NCI-H187 (cell line): ENCODE measurements around the gene ITGA11.

Source experiments
- DNase-seq, 2 experiments: peaks; one replicate each; lab custom pipeline; 2025; lab: John Stamatoyannopoulos, UW

The ITGA11 gene

DNA sequence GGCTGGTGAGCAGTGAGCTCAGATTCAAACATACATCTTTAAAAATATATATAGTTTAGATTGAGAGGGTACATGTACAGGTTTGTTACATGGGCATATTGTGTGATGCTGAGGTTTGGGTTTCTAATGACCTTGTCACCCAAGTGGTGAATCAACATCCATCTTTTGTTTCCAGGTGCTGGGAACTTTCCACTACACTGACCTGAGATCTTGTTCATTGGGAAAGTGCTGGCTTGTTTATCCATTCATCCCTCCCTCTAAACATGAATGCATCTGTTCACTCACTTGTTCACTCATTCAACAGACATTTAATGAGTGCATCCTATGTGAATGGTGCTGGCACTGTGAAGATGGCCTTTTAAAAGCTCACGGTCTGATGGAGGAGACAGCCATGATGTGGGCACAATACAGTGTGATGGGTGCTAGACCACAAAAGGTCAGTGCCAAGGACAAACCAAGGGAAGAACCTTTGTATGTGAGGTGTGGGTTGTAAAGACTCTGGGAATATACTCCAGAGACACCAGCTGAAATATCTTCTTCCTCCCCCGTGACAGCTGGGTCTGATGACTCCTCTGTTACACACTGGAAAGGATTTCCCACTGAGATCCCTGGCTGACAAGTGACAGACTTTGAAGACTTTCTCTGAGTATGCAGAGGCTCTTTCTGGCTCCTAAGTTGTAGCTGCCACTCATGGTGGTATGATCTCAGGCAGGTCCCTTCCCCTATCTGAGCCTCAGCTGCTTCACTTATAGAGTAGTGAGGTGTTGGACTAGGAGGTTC lies 16.2 kb upstream of the ITGA11 start:
- DNase-seq = no peak

DNA sequence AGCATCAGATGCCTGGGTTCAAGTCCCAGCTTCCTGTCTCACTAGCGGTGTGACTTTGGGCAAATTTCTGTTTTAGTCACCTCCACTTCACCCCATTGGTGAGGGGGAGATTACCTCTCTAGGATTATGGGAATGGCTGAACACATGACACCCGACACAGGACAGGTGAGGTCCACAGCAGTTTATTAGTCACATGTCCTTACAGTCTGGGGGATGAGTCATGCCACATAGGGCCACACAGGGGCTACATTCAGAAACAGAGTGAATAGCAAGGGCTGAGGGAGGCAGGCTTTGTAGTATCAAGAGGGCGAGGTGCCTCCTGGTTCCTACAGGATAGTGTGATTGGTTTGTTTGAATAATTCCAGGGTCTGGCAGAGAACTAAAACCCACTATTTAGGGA lies 15.2 kb upstream of the ITGA11 start:
- DNase-seq = no peak

DNA sequence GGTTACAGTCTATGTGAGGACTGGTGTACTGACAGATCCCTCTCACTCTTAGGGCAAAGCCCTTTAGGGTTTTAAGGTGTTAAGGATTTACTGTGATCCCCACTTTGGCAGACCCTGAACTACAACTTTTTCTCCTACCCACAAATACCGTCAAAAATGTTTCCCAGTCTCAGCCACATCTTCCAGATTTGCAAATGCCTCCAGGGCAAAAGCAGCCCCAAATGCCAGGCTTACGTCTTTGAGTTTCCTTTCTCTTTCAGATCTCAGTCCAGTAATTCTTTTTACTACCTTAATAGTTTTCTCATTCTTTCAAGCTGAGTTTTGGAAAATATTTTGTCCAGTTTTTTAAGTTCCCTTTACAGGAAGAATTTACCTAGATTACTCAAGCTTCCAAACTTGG lies 13.4 kb upstream of the ITGA11 start:
- no peak for DNase-seq

DNA sequence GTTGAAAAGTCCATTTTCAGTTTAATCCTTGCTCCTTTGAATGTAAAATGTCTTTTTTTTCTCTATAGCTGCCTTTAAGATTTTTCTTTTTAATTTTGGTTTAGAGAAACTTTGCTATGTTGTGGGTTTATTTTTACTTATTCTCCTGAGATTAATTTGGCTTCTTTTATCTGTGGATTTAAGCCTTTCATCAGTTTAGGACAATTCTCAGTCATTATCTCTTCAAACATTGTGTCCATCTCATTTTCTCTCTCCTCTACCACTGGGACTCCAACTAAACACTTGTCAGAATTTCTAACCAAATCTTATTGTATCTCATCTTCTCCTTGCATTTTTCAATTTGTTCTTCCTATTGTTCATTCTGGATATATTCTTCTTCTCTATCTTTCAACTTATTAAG lies 12.4 kb upstream of the ITGA11 start:
- DNase-seq = no peak

DNA sequence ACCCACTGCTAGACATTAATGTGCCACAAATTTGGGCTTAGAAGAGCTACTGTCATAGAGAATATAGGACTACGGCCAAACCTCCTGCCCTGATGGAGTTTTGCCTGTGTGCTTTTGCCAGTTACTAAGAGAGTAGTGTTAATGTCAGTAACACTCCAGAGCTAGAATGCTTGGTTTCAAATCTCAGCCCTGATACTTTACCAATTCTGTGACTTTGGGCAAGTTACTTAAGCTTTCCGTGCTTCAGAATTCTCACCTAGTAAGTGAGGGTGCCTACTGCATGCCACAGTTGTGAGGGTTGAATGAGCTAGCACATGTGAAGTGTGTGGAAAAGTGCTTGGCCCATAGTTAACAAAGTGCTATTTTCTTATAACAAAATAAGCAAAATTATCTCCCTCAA lies 10.9 kb upstream of the ITGA11 start:
- no peak for DNase-seq

DNA sequence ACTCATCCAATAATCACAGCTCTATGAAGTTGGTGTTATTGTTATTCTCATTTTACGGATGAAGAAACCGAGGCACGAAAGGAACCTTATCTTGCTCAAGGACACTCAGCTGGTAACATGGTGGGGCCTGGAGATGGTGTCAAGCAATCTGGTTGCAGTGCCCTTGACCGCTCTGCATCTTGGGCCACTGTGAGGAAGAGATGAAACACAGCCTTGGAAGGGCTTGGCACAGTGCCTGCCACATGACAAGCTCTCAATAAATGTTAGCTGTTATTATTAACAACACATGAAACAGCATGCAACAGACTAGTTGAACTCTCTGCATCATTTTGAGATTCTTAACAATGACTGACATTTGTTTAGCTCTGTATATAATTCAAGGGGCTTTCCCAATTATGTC lies 10.1 kb upstream of the ITGA11 start:
- DNase-seq = no peak

DNA sequence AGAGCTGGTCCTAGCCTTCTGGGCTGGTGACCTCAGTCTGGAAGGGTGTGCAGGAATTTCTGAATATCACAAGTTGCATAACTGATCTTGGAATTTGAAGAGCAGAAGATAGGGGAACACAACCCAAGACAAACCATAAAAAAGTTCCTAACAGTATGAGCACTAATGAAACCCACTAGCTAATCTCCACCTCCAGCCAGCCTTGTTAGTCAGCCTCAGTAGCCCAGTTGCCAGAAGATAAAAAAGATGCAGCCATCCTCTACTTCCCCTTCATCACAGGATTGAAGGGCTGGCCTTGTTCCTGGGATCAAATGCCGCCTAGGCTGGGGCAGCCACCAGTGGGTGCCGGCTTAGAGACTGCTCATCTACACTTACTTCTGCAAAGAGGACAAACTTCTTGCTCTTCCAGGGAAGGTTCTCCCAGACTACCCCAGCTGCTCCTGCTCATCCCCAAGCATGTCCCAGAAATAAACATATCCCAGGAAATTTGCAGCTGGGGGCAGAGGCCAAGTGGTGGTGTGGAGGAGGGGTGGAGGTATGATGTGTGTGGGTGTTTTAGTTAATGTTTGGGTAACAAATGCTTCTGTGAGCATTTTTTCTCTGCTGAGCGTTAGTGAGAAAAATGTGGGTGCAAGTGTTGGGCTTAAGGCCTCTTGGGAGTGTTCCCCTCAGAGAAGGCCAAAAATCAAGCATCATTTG lies 9.2 kb upstream of the ITGA11 start:
- DNase-seq = no peak

DNA sequence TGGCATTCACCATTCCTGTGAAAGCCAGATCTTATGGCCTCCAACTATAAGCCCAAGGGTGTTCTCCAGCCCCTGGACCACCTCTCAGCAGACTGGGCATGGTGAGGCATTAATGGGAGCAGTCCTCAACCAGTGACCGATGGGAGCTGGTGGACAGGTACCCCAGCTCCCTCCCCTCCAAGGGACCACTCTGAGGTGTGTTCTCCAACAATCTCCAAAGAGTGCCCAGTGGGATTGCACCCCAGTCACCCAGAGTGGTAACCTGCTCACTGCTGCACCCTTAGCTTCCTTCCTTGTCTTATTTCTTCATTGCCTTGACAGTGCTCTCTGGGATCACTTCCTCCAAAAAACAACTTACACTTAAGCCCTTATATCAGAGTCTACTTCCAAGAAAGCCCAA lies 8.2 kb upstream of the ITGA11 start:
- no peak for DNase-seq

DNA sequence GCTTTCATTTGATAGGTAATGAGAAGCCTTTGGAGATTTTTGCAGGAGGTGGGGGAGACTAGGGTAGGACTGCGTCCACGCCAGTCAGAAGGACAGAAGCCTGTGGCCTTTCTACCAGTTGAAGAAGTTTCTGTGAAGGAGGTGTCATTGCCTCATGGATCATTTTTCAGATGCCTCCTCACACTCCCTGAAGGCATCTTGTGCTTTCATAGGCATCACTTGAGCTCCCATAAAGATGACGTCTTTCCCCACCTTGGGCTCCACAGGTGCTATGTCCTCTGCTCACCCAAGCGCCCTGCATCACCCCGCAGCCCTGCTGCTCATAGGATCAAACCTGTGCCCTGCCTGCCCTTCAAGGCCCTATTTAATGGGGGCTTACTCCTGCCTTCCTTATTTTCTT lies 7.5 kb upstream of the ITGA11 start:
- DNase-seq = no peak

DNA sequence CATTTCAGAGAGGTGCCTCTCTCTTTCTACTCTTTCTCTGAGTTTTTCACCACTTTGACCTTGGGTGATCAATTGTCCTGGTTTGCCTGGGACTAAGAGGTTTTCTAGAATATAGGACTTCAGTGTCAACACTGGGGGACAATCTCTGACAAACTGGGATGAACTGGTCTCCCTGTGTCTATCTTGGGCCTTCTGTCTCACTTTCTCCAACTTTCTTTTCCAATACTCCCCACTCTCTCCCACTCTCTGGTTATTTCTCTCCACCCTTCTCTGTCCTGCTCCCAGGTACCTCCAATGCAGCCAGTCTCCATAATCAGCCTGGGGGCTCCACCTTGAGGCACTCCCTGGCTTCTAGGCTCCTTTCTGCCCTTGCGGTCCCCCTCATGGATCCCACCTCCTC lies 4.7 kb upstream of the ITGA11 start:
- no peak for DNase-seq

DNA sequence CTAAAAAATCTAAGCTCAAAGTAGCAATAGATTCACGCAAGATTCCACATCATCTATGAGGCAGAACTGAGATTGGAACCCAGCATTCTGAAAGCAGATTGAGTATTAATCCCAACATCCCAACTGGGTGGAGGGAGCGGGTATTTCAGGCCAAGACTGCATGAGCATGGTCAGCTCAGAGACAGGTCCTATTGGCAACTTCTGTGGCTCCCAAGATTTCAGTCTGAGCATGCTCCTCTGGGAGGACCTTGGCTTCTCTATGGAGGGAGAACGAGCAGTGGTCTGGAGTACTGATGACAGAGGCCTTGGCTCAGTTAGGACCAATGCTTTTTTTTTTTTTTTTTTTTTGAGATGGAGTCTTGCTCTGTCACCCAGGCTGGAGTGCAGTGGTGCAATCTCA lies 4.0 kb upstream of the ITGA11 start:
- no peak for DNase-seq

DNA sequence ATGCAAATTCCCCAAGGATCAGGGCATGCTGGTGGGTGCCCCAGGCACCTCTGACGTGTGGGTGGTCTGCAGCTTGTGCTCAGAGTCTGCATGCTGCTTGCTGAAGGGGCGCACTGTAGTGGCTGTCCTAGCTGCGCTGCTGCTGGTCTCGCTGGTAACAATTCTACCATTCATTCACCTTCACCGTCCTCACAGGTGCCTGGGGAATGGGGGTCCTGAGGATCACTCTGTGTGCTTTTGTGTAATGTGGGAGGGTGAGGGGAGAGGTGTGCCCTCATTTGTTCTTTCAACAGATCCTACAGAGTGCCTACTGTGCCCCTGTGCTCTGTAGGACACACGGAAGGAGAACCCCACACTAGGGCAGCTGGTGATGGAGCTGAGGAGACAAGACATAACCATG lies 2.1 kb upstream of the ITGA11 start:
- DNase-seq = no peak

DNA sequence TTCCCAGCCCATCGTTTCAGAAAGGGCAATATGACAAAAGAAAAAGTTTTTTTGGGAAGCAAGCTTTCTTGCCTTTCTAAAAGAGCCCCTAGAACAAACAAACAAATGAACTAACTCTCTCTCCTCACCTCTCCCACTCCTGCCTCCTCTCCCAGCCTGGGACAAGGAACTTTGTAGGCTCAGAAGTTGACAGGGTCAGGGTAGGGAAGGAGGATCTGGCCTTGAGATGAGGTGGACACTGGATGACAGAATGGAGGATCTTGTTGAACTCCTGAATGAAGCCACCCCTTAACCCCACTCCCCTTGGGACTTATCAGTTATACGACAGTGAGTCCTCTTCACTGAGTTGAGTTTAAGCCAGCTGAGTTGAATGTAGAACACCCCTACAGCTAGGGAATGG lies 1.6 kb upstream of the ITGA11 start:
- no peak for DNase-seq

DNA sequence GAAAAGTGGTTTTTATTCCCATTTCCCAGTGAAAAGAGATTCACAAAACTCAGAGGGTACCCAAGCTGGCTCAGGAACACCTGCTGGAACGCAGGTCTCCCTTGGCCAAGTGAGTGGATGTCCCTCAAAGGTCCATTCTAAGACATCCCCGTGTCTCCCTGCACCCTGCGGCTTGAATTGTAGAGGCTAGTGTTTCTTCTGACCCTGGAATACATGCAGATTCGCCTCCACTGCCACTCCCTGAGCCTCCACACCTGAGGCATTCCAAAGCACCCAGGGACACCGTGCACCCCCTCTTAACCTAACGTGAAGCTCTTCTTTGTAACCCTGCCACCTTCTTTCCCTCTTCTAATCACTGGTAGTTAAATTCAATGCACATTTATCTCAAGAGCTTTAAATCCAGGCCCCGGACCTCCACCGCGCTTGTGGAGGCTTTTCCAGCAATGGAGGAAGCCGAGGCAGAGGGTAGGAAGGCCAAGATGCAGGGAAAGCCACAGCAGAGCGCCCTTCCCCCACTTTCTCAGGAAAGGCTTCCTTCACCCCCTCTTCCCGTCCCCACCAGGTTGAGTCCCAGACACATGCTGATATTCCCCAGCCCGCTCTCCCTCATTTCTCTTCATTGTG lies 590 bp upstream of the ITGA11 start:
- DNase-seq = no peak

DNA sequence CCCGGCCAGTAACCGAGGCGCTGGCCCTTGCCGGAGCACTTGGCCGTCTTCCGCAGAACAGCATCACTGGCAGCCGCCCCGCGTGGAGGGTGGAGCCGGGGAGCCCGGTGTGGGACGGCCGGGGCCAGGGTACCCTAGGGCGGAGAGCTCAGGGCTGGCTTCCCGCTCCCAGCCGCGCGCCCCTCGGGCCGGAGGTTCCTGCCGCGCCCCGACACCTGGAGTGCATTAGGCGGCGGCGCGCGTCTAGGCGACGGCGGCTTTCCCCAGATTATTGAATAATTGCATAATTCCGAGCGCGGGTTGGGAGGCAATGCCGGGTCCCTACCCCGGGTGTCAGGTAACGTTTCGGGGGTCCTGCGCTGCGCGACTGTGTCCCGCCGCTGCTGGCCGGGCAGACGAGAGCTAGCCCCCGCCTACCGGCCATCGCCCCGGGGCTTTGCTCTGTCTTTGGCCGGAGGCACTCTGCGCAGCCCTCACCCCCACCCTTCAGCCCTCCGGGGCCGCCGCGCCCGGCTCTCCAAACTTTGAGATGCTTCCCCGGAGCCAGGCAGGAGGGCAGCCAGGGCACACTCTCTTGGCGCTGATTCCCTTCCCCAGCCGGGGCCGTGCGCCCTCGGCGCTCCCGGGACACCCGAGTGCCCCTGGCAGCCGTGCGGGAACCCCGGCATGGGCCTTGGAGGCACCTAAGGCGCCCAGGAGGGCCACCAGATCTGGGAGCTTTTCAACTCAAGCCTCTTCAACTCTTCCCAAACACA lies 749 bp downstream of the ITGA11 start:
- DNase-seq = no peak

DNA sequence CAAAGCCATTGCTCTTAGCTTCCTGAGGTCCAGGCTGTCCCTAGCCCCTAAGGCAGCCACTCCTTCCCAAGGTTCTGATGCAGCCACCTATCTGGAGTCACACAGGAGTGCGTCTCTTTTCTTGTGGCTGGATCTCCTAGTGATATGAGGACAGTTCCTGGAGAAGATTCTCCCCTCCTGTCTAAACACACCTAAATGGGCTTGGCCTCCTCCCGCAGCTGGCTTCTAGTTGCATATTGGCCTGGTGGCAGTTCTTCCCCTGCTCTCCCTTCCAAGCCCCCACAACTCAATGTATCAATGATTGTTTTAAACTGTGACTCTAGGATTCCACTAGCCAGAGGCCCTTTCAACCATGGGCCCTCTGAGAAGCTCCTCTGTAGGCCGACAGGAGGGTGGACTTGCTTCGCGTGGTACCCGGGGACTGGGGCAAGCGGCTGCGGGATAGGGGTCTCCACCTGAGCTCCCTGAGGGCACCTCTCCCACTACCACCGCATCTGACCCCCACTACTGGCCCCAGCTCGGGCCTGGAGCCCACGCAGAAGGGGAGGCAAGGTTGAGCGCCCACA lies 1.4 kb downstream of the ITGA11 start:
- DNase-seq = no peak

DNA sequence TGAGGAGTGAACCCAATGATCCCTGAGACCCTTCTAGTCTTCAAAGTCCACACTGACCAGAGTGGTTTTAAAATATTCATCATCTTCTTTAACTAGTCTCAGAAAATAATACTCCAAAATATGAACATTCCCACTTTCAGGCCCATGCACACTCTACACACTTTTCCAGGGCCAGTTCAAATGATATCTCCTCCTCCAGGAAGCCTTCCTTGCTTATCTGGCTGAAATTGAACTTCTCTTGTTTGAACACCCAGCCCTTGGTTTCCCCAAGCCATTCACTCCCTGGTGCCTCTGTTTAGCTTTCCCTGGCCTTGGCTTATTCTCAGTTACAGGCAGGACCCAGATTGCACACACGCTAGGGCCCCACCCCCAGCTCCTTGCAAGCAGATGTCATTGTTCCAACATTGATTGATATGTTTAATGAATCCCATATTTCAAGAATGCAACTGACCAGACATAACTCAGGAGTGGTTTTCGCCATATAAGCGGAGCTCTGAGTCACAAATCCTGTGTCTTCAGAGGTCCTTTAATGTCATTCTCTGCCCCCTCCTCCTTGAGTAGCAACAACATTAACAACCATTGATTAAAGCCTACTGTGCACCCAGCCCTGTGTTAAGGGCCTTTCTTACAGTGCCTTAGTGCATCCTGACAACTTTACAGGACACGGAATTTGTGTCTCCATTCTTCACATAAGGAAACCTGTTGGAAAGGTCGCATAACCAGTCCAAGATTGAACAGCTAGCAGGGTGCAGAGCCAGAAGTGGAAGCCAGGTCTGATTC lies 2.1 kb downstream of the ITGA11 start:
- no peak for DNase-seq

DNA sequence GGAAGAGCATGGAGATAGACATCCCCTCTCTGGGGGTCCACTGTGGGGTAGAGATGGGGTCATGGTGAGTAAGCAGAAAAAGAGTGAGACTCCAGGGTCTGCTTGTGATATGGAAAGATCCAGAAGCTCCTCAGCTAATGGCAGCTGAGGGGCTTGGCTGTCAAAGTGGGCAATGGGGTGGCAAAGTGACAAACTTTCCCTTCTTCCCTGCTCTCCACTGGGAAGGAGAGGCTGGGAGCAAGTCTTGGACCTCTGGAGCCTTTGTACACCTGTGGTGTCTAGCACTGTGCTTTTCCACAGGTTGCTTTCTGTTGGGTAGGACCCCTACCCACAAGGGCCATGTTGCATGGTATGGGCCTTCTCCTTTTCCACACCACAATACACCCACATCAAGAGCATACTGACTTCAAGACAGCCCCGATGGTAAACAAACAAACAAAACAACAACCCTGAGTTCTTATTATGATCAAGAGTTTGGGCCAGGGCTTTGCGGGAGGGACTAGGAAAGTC lies 3.5 kb downstream of the ITGA11 start:
- no peak for DNase-seq

DNA sequence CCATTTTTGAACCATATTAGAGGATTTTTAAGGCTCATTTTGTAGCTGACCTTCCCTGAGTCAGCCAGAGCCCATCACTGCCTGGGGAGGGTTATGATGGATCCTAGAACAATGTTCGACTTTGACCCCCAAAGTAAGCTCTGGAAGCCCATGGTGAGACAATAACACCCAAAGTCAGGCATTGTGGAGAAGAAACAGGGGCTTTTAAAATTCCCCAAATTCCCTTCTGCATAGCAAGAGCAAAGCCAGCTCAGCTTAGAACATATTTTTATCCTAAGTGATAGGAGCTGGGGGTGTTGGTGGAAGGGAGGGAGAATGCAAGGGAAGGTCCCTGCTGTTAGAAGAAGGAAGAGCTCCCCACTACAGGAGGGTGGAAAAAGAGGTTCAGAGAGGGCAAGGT lies 4.0 kb downstream of the ITGA11 start:
- DNase-seq = no peak

DNA sequence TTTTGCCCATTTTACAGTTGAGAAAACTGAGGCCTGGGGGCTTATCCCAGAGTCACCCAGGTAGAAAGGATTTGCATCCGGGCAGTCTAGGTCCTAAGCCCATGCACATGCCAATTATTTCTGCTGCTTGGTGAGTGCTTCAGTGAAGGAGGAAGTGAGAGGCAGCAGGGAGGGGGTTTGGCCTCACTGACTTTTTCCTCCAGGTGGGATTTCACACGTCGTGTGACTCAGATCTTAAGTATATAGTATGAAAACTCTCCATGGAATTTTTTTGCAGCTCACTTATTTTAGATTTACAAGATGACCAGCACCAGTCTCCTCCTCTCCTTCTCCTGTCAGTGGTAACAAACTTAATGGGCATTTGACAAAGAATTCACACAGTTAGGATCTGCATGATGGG lies 4.6 kb downstream of the ITGA11 start:
- no peak for DNase-seq

DNA sequence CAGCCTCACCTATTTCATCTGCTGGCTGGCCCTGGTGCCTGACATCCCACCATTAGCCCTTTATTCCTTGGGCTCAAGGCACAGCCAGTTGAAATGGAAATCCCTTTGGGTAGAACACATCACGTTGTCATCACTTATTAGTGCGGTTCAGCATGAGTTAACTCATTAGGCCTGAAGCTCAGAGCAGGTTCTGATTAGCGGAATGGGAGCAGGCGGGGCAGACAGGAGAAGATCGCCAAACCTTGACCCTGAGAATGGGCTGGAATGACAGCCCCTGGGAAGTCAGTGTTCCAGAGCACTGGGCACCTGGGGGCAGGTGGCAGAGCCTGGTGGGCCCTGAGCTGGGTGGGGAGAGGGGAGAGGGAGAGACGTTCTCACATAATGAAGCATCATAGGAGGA lies 5.8 kb downstream of the ITGA11 start:
- DNase-seq = no peak
